ENCODE measurements around the gene DNMT3L. TPM values are rescaled to one million over a fixed set of nuclear protein-coding genes. Genes with fewer than 3 reads are reported as not detected.
A peak's percentile ranks its signal among the peaks of the same experiment; 100 is the strongest.

The DNMT3L gene
- total and polyA plus RNA-seq, 11 donors, result not detected

DNA sequence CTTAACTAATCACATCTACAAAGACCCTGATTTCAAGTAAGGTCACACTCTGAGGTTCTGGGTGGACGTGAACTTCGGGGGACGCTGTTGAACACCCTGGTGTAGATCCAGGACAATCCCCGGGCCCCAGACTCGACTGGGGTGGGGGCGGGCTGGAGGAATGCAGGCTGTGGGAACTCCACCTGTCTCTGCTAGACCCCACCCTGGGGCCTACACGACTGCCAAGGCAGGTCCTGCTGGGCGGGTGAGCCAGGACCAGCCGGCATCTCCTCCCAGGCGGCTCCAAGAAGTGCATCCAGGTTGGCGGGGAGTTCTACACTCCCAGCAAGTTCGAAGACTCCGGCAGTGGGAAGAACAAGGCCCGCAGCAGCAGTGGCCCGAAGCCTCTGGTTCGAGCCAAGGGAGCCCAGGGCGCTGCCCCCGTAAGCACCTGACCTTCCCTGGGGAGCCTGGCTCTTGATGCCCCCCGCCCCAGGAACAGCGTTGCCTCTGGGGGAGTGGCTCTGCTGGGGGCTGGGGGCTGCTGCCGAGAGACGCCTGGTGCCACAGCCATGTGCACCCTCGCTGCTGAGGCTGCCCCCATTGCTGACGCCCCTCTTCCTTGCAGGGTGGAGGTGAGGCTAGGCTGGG is 27.8 kb upstream of the DNMT3L start:
- H3K36me3 ChIP-seq, result no peaks in the 10 kb centered on the region
- H3K4me3 ChIP-seq, result no peak overlapping the region
- no peak for TF ChIP-seq POLR2A (IDR thresholded peaks at IDR 0.05)
- TF ChIP-seq, protein P1, sequence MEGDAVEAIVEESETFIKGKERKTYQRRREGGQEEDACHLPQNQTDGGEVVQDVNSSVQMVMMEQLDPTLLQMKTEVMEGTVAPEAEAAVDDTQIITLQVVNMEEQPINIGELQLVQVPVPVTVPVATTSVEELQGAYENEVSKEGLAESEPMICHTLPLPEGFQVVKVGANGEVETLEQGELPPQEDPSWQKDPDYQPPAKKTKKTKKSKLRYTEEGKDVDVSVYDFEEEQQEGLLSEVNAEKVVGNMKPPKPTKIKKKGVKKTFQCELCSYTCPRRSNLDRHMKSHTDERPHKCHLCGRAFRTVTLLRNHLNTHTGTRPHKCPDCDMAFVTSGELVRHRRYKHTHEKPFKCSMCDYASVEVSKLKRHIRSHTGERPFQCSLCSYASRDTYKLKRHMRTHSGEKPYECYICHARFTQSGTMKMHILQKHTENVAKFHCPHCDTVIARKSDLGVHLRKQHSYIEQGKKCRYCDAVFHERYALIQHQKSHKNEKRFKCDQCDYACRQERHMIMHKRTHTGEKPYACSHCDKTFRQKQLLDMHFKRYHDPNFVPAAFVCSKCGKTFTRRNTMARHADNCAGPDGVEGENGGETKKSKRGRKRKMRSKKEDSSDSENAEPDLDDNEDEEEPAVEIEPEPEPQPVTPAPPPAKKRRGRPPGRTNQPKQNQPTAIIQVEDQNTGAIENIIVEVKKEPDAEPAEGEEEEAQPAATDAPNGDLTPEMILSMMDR (IDR thresholded peaks at IDR 0.05), result no peak
- H3K27me3 ChIP-seq, result peaks cover 0 to 21% (median 10%) of the 10 kb centered on the region in 9 donors
- peaks cover 0 to 15% (median 3%) of the 10 kb centered on the region in 12 donors for H3K4me1 ChIP-seq
- H3K9me3 ChIP-seq, result no peaks in the 10 kb centered on the region
- intact Hi-C loops (cut with DNase I), result no loop called here
- WGBS, 4 donors, result 85 to 96% (median 89%) methylated on average over 12 to 24 of the region's 24 CpGs
- DNase-seq (peak in 2 of 5 donors; percentile 11 to 29), ATAC-seq (no peak)
- H3K27ac ChIP-seq, result no peak overlapping the region

DNA sequence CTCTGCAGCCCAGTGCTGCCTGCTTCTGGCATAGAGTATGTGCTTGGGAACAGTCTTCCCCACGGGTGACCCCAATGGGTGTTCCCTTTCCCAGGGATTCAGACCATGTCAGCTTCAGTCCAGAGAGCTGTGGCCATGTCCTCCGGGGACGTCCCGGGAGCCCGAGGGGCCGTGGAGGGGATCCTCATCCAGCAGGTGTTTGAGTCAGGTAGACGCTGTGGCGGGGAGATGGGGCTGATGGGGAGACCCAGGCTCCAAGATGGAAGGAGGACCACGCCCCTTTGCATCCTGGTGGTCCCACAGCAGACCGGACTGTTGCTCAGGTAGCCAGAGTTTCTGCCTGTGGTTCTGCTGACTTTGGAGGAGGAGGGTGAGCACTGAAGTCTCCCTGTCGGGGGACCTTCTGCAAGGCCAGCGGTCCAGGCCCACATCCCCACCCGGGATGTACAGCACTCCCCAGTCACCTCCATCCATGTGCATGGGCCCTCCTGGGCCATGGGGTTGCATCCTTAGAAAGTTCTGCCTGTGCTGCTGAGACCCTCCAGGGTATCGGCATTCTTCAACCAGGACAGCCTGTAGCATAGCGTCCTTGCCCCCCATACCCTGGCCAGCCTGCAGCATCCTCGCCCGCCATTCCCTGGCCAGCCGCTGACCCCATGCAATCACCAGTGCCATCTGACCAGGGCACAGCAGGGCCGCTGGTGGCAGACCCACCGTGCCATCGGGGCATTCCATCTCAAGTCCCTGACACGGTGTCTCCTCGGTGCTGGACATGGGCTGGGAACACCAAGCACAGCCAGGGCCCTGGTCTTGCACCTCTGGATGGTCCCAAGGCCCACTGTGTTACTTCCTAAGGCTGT is 26.8 kb upstream of the DNMT3L start:
- no peak for TF ChIP-seq POLR2A (IDR thresholded peaks at IDR 0.05)
- peaks cover 0 to 21% (median 10%) of the 10 kb centered on the region in 9 donors for H3K27me3 ChIP-seq

DNA sequence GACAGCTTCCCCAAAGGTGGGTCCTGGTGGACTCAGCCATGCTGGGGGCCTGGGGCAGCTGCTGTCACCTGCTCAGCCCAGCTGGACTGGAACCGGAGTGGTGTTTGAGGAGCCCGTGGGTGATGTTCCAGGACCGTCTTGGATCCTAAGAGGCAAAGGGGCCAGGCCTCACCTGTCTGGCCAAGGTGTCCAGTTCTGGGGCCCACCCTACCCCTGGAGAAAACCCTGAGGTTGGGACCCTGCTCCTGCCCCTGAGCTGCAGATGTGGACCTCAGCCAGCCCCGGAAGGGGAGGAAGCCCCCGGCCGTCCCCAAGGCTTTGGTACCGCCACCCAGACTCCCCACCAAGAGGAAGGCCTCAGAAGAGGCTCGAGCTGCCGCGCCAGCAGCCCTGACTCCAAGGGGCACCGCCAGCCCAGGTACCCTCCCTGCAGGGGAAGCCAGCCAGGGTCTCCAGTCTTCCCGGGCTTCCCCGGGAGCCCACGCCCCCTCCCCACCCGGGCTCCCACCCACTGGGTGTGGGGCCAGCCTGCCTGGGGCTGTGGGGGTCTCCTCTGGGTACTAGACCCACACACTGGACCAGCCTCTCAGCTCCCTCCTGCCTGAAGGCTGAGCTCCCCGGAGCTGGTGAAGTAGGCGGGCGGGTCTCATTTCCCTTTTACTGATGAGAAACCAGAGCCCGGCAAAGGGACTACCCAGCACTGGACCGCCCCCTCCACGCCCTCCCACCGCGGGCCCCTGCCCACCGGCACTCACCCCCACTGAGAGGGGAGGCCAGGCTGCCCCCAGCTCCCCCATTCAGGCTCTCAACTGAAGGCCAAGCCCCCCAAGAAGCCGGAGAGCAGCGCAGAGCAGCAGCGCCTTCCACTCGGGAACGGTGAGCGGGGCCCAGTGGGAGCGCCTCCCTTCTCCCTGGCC is 25.3 kb upstream of the DNMT3L start:
- Histone ChIP-seq H3K27me3 (peaks cover 0 to 21% (median 10%) of the 10 kb centered on the region in 9 donors), H3K4me1 (peaks cover 0 to 10% (median 0%) of the 10 kb centered on the region in 12 donors), H3K27ac (no peak overlapping the region), H3K36me3 (no peaks in the 10 kb centered on the region), H3K9me3 (no peaks in the 10 kb centered on the region), H3K4me3 (no peak overlapping the region)
- intact Hi-C loops (cut with DNase I), result no loop called here
- TF ChIP-seq, protein P1 (IDR thresholded peaks at IDR 0.05), result no peak
- no peak for TF ChIP-seq POLR2A (IDR thresholded peaks at IDR 0.05)
- DNase-seq (peak in 2 of 5 donors; percentile 16 to 47), ATAC-seq (no peak)
- WGBS, 4 donors, result 69 to 75% (median 70%) methylated on average over 14 to 31 of the region's 31 CpGs

More for the DNA sequence above, 26.8 kb upstream of the DNMT3L start:
- 86 to 95% (median 91%) methylated on average over 17 to 23 of the region's 23 CpGs for WGBS, 4 donors
- H3K9me3 ChIP-seq, result no peaks in the 10 kb centered on the region
- ATAC-seq (no peak), DNase-seq (peak in 3 of 5 donors; percentile 15 to 47 (median 19))
- intact Hi-C loops (cut with DNase I), result no loop called here
- no peak overlapping the region for H3K4me3 ChIP-seq
- no peak overlapping the region for H3K27ac ChIP-seq
- peaks cover 0 to 10% (median 0%) of the 10 kb centered on the region in 12 donors for H3K4me1 ChIP-seq
- no peaks in the 10 kb centered on the region for H3K36me3 ChIP-seq

DNA sequence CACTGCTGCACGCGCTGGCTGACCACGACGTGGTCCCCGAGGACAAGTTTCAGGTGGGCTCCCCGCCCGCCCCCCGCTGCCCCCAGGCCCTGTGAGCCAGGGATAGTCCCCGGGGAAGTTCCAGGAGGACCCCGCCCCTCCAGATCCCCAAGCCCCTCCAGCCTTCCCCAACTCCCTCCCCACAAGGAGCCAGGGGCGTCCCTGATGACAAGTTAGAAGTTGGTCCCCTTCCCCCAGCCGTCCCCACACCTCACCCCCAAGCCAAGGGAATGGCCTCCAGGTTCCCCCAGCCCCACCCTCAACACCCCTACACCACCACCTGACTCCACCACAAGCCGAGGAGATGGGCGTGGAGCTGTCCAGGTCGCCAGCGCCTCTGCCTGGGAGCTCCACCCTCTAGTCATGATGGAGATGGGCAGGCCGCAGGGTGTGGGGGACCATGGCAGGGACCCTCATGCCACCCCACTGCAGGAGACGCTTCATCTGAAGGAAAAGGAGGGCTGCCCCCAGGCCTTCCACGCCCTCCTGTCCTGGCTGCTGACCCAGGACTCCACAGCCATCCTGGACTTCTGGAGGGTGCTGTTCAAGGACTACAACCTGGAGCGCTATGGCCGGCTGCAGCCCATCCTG is 24.5 kb upstream of the DNMT3L start:
- ATAC-seq, result no peak
- peaks cover 0 to 10% (median 0%) of the 10 kb centered on the region in 12 donors for H3K4me1 ChIP-seq
- DNase-seq, result peak in 2 of 5 donors; percentile 22 to 39
- intact Hi-C loops (cut with DNase I), result no loop called here
- no peaks in the 10 kb centered on the region for H3K36me3 ChIP-seq
- H3K27me3 ChIP-seq, result peaks cover 0 to 21% (median 10%) of the 10 kb centered on the region in 9 donors
- TF ChIP-seq, protein P1 (IDR thresholded peaks at IDR 0.05), result no peak
- no peak for TF ChIP-seq POLR2A (IDR thresholded peaks at IDR 0.05)
- H3K9me3 ChIP-seq, result no peaks in the 10 kb centered on the region
- H3K27ac ChIP-seq, result no peak overlapping the region
- 43 to 61% (median 59%) methylated on average over 13 to 21 of the region's 21 CpGs for WGBS, 4 donors
- H3K4me3 ChIP-seq, result peak overlapping the region in 8 of 12 donors; percentile 20 to 44 (median 32)
